Measurements from ENCODE around the gene P3H3.

GRCh38 chr12:6810758-6811157 lies 17.4 kb upstream of the P3H3 start:
- no peak for TF ChIP-seq CTCF (IDR thresholded peaks at IDR 0.05)
- TF ChIP-seq POLR2AphosphoS5 (IDR thresholded peaks at IDR 0.05; ENCODE audit: insufficient read depth in 1 of 2, low read depth in 1 of 2): no peak
- no peak for TF ChIP-seq POLR2A (IDR thresholded peaks at IDR 0.05)
